NCI-H2081 treated with DMSO at 0.1 percent for 48 hours (cell line): ENCODE data around the gene MAP4K5.
A peak's percentile ranks its signal among the peaks of the same experiment; 100 is the strongest.
"Not testable (repeated sequence)": the region's sequence is repeated elsewhere in the genome, so short reads cannot be mapped to it uniquely, and the experiment has no call there.

ENCODE experiments used
- DNase-seq: peaks from one replicate; lab custom pipeline; 2025; lab: John Stamatoyannopoulos, UW

The MAP4K5 gene

DNA sequence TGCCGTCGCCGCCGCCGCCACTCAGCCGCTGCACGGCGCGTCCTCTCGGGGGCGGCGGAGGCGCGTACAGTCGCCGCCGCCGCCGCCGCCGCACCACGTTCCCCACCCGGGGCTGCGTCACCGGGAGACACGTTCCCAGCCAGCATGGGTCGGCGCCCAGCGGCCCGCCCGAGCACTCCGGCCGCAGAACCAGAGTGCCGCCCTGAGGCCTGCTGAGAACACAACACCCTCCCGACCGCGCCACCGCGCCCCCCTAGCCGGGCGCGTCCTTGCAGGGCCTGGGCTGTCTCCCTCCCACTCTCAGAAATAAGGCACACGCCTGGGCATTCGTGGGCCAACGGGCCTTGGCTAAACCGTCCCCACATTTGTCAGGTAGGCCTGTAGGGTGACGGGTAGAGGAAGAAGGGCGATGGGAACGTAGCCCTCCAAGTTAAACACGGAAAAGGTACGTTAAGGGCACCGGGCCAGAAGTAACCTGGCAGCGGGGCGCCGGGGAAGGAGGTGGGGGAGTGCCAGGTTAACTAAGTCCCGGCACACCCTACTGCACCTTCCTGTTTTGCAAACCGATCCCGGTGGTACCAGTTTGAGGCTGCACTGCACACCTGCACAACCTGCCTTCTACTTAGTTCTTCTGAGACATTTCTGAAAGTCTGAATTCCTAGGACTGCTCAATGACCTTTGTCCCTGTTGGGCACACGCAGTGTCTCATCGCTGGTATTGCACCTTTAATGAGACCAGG lies at the start of gene MAP4K5:
TSS of gene MAP4K5 (minus strand) at position 68 of the 739 bp plus-strand sequence. CDS start 520 bp downstream, outside the sequence.
- DNase-seq = peak; percentile 37

DNA sequence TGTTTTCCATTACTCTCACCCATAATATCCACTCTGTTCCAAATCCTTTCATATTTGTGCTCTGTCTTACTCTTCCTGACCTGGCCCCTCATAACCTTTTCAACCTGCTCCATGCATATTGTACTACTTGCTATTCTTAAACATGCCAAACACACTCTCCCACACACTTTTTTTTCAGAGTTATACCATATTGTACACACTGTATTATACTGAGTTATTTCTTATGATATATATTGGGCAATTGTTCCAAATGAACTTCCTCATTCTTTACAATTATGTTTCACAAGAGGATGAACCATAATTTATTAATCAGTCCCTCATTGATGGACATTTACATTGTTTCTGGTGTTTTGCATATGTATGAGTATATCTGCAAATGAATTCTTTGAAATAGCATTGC lies 46.1 kb upstream of the MAP4K5 start:
- no peak for DNase-seq

DNA sequence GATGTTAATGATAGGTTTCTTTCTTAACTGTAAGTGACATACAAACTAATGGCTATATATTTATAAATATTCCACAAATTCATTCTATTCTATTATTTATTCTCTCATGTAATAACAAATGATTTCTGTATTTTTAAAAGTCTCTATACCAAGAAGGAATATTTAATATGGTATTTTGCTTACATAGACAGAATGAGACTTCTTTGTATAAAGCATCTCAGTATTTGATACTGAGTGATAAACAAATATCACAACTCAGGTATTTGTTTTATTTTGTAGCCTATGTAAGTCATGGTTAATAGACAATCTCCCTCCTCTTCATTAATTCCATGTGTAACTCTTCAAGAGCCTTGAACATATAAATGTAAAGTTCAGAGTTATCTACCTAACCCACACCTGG lies 45.6 kb upstream of the MAP4K5 start:
- no peak for DNase-seq

DNA sequence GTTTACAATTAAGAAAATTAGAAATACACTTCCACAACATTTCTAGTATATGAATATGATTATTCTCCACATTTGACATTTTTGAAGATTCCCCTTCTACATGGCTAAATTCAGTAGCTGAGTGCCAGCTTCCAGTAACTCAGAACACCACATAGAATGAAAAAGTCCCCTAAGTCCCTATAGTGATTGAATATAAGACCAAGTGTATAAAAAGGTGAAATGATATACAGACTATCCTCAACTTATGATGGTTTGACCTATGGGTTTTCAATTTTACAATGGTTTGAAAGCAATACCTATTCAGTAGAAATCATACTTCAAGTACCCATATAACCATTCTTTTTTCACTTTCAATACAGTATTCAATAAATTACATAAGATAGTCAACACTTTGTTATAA lies 43.4 kb upstream of the MAP4K5 start:
- DNase-seq = no peak

DNA sequence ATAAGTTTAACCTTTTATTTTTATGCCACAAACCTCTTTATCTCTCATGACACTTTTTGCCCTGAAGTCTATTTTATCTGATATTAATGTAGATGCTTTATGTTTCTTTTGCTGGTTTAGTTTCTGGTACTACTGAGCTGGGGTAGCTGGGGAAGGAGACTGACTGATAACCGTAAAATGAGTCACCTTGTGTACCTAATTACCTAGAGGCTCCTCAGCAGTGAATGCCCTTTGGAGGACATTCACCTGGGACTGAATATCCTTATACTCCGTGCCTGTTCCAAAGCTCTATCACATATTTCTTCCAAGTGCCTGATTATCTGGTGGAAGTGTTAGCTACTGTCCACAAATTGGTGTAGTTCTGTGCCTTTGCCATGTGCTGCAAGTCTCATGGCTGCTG lies 41.5 kb upstream of the MAP4K5 start:
- DNase-seq = no peak

DNA sequence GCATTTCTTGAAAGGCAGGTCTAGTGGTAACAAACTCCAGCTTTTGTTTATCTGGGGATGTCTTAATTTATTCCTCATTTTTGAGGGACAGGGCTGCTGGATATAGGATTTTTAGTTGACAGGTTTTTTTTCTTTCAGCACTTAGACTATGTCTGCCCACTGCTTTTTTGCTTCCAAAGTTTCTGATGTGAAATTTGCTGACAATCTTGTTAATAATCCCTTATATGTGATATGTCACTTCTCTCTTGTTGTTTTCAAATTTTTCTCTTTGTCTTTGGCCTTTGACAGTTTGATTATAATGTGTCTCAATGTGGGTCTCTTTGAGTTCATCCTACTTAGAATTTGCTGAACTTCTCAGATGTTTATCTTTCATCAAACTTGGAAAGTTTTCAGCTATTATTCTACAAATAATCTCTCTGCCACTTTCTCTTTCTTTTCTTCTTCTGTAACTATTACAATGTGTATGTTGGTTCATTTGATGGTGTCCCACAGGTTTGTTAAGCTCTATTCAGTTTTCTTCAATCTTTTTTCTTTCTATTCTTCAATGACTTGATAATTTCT lies 37.4 kb upstream of the MAP4K5 start:
- DNase-seq = no peak

DNA sequence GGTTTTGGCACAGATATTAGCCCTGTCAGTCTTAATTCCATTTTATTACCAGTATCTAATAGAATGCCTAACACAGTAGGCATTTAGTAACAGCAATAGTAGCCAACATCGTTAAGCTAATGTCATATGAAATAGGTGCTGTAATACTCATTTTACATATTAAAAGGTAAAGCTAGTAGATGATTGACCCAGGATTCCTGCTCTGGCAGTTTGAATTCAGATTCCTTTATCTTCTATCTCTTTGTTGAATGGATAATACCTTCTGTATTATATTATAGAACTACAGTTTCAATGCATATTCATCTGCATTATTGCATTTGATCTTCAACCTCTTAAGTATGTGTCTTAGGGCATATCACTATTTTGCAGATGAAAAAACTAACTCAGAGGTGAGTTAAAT lies 30.5 kb upstream of the MAP4K5 start:
- no peak for DNase-seq

DNA sequence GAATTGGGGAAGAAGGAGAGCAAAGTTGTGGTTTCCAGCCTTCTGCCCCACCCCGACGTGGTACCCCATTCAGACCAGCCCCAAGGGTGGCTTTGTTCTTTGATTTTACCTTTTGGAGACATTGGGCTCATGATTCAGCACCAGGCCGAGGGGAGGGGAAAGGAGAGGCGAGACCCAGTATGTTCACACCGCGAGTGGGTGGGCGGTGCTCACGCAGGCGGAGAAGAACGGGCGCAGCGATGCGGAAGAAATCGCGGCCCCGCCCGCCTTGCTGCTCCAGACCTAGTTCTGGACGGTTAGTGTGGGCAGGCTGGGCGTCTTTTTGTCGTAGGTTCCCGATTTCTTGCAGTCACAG lies 28.5 kb upstream of the MAP4K5 start:
- DNase-seq = peak; percentile 19

DNA sequence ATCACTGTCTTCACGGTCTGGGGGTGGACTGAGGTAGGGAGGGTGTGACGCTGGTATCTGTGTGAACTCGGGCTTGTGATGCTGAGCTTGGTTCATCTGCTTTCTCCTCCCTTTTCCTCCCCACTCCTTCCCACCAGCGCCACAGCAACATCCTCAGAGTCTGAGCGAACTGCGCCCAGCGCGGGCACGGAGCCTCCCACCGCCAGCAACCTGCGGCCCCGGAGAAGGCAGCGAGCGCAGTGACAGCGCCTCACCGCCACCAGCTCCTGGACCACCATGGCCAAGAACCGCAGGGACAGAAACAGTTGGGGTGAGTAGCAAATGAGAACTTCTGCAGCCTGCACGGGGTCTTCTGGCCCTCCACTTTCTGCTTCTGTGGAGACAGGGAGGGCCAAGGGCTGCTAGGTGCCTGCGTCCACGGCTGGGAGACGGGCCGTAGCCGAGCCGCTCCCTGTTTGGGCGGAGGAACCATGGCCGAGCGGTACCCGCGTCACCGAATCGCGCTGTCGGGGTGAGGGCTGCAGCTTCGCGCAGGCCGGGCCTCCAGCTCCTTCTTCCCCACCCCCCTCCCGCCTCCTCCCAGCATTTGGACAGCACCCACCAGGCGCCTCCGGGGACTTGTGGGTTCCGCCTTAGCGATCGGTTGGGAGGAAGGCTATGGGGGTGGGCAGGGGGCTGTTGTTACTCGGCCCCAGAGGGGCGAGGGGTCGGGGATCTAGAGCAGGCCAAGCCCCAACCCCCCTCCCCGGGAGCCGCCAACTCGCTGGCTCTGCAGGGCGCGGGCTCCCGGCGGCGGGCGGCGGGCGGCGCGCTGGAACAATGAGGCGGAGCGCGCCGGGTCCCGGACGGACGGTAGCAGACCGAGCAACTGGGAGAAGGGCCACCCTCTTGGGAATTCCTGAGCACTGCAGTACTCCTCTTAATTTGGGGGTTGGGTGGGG lies 27.9 kb upstream of the MAP4K5 start, which contains the start of gene ATL1:
TSS of gene ATL1 (plus strand) at position 156 of the 941 bp plus-strand sequence. CDS start at position 277, 121 bp downstream.
- no peak for DNase-seq

DNA sequence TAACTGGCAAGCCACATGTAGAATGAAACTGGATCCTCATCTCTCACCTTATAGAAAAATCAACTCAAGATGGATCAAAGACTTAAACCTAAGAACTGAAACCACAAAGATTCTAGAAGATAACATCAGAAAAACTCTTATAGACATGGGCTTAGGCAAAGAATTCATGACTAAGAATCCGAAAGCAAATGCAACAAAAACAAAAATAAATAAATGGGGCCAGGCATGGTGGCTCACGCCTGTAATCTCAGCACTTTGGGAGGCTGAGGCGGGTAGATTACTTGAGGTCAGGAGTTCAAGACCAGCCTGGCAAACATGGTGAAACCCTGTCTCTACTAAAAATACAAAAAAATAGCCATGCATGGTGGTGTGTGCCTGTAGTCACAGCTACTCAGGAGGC lies 20.4 kb upstream of the MAP4K5 start:
- DNase-seq = not testable (repeated sequence)

DNA sequence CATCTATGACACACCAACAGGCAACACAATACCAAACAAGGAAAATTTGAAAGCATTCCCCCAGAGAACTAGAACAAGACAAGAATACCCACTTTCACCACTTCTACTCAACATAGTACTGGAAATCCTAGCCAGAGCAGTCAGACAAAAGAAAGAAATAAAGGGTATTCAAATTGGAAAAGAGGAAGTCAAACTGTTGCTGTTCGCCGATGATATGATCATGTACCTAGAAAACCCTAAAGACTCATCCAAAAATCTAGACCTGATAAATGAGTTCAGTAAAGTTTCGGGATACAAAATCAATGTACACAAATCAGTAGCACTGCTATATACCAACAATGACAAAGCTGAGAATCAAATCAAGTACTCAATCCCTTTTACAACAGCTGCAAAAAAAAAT lies 19.5 kb upstream of the MAP4K5 start:
- no peak for DNase-seq

DNA sequence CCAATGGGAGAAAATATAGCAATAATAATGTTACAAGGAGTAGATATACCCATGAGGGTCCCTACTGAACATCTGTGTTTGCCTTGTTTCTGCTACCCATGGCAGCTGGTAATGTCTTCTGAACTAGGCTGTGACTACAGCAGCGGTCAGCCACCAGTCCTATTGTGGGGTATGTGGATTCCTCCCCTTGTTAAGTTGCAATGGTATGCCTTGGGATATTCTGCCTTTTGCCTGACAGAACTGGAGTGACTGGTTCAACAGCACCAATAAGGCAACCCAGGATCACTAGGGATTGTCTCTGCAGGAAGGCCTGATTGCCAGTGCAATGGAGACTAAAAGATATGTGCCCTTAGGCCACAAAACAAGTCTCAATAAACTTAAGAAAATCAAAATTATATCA lies 17.9 kb upstream of the MAP4K5 start:
- no peak for DNase-seq

DNA sequence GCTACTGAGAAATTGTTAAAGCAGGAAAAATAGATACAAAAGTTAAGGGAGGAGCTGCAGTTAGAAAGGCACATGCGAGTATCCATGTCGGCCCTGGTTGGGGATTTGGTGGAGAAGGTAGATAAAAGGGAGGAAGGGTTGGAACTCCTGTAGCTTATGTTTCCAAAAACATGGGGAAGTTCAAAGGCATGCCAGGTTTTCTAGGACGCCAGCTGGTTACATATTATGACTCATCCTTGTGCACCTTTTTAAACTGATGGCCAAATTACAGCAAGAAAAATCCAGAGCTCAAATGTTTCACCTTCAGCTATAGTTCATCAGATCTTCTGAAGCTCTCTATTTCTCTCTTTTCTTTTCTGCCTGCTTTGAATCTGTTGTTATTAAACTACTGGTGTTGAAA lies 13.2 kb upstream of the MAP4K5 start:
- DNase-seq = no peak

DNA sequence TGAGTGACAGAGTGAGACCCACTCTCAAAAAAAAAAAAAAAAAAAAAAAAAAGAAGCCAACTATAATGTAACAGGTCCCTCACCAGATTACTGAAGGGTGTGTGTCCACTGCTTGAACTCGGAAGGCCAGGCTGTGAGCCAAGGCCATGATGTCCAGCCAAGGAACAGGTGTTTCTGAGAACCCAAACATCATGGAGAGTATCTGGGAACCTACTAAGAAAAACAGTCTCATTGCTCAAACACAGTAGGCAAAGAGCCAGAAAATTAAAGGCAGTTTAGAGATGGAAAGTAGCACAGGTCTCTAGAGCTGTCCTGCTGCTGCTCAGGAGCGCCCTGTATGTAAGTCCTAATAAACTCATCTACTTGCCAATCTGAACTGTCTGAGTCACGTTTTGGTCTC lies 12.5 kb upstream of the MAP4K5 start:
- no peak for DNase-seq

DNA sequence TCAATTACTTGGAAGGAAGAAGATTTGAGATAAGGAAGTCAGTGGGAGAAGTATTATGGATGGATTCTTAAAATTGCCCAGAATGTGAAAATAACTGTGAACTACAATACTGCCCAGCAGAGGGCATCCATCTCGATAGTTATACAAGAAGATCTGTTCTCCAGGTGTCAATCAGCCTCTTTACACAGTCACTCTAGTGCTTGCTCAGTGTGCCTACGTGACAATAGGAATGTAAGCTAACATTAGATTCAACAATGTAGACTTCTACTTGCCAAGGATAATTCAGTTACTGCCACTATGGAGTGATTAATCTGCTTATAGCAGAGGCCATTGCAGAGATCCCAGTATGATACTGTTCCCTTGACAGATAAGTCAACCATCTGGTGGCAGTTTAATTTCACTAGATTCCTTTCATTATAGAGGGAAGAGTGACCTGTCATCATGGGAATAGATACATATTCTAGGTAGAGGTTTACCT lies 10.6 kb upstream of the MAP4K5 start:
- peak; percentile 17 for DNase-seq

DNA sequence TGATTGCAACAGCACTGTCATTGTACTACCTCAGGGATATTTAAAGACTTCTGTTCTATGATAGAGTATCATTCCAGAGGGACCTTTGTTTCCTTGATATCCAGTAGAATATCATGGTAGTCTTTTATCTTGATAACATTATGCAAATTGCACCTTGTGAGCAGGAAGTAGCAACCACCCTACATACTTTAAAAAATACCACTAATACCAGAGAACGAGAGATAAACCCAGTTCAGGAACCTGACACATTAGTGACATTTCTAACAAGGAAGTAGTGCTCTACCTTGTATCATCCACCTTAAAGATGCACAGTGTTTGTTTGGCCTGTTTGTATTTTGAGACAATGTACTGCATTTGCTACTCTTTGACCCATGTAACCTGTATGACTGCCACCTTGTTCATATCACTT lies 8.8 kb upstream of the MAP4K5 start:
- DNase-seq = no peak

DNA sequence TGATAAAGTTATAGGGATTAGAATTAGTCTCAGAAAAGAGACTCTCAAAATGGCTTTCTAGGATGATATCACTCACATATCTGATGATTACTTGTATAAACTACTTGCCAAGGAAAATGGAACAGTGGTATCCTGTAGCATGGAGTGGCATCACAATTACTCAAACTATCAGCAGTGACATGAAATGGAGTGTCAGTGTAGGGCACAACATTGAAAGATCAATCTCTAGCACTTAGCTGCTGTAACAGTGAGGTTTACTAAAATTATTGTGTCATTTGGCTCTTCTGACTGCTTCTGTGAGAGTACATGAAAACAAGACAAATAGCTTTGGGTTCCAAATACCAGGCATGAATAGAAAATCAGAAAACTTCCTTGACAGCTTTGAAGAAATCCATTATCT lies 6.7 kb upstream of the MAP4K5 start:
- DNase-seq = no peak

DNA sequence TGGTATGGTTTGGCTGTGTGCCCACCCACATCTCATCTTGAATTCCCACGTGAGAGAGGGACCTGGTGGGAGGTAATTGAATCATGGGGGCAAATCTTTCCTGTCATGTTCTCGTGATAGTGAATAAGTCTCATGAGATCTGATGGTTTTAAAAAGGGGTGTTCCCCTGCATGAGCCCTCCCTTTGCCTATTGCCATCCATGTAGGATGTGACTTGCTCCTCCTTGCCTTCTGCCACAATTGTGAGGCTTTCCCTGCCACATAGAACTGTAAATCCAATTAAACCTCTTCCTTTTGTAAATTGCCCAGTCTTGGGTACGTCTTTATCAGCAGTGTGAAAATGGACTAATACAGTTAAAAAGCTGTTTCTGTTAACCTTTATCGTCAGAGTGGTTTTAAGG lies 5.7 kb upstream of the MAP4K5 start:
- not testable (repeated sequence) for DNase-seq

DNA sequence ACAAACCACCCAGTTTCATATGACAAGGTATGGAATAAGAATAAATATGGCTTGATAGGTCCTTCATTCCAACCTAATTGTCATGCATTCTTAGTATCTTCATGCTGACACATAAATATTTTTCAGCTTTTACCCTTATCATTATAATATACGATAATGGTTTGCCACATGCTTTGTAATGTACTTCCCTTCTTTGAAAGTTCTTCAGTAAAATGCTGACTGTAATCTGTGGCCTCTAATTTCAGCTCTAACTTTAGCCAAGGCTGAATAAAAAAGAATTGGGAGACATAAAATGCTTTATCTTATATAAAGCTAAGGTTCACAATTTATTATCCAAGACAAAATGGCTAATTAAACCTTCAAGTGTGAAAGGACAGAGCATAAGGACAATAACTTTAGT lies 2.6 kb upstream of the MAP4K5 start:
- no peak for DNase-seq

DNA sequence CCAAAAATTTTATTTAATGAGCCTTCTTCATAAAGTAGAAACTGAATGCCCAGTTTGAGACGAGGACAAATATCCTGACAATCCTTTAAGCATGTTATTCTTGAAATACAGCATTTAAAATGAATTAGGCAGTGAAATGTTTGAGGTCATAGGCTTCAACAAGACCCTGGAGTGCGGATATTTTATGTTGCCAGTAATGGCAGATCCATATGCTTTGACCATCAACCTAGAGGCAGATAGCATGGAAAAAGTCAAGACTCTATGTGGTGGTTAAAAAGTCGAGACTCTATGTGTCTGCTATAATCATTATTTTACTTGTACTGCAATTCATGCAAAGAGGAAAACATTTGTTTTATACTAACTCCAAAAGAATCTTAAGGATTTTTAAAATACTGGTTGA lies 2.0 kb upstream of the MAP4K5 start:
- no peak for DNase-seq

DNA sequence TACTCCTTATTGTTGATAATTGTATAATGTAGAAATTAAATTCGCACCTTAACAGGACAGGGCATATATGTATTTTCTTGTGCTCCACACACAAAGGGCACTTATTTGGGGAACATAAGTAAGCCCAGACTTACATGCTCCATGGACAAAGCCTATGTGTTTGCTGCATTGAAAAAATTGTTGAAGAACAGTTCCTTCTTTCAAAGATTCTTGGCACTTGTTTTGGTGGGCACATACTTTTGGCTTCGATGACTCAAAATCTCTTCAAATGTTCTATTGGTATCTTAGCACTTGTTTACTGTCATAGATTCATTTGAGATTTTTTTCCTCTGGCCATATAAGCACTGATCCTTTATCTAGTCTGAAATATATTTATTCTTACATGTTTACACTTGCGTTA lies 1.4 kb upstream of the MAP4K5 start:
- DNase-seq = no peak

DNA sequence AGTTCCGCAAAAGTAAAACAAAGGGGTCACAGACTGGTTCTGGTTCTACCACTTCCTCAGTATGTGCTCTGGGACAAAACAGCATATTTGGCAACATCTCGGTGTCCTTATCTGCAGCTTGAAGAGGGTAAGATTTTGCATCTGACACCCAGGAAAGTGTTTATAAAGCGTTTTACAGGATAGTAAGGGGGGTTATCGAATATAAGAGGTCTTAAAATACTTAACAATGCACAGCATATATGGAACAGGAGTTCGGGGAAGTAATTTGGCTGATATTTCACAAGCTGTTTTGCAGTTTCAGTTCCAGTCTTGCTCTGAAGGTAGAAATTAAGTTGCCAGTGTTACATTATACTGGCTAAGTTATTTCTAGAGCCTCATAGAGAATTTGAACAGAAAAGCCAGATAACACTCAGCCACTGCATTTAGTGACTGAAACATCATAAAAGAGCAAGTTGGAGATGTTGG lies 904 bp upstream of the MAP4K5 start:
- DNase-seq = no peak
